ENCODE measurements around the gene HEXD. TPM values are rescaled to one million over a fixed set of nuclear protein-coding genes. Genes with fewer than 3 reads are reported as not detected.
"Not testable (repeated sequence)": the region's sequence is repeated elsewhere in the genome, so short reads cannot be mapped to it uniquely, and the experiment has no call there.

The HEXD gene
- polyA plus RNA-seq, result 10 to 100 TPM; 12.7 to 18.8 (median 15.2) TPM

DNA sequence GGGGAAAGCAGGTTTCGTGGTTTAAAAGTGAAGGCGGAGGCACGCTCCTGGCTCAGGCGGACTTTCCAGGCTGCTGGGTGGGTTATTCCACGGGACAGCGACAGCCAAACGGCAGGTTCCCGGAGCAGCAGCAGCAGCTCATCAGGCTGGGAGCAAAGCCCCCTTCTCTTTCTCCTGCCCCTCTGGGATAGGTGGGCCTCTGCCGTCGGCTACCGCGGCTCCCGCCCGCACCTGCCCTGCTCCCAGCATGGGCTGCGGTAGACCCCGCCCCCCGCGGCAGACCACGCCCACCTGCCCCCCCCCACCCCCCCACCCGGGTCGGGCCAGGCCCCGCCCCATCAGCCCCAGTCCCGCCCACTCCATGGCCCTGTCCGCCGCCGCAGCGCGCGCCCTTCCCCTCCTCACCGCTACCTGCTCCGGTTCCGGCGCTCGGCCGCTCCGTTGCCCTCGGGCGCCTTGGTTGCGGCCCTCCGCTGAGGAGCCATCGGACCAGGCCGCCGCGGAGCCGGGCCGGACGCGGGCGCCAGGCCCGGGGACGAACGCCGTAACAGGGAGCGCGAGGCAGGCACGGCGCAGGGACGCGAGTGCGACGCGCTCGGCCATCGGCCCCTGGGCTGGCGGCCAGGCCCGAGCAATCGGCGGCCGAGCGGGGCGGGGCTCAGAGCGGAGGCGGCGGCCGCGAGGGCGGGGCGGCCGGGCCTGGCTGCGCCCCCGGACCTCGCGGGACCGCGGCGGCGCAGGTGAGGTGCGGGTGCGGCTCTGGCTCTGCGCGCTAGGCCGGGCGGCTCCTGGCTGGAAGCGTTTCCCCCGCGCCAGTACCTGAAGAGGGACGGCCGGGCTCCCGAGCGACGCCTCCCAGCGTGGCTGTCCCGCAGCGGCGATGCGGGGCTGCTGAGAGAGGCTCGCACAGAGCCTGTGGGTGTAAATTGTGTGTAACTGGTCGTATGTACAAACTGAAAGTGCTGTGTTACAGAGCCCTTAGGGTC, at the start of gene HEXD, which contains the start of gene OGFOD3:
Gene HEXD (plus strand): TSS at position 347 of the 986 bp plus-strand sequence. CDS start 1,453 bp downstream, outside the sequence.
Gene OGFOD3 (minus strand): TSS at position 586 of the 986 bp plus-strand sequence. CDS start 101 bp downstream, at position 485.
- peak; percentile 88 to 92 (median 92) for DNase-seq
- H3K4me3 Mint-ChIP-seq, result peak within 1 kb of the TSS; percentile 84 to 88 (median 86)
- H3K27ac Mint-ChIP-seq, result peak within 1 kb of the TSS; percentile 89 to 95 (median 92)
- H3K9me3 Mint-ChIP-seq, result no peaks in the 10 kb centered on the region
- peaks cover 26 to 34% of the 10 kb centered on the region in 2 donors for H3K4me1 Mint-ChIP-seq
- H3K27me3 Mint-ChIP-seq (ENCODE audit: low read depth in 3 of 3), result peaks cover 0 to 6% (median 2%) of the 10 kb centered on the region in 3 donors
- peaks cover 13 to 30% (median 24%) of the 10 kb centered on the region in 3 donors for H3K36me3 Mint-ChIP-seq

DNA sequence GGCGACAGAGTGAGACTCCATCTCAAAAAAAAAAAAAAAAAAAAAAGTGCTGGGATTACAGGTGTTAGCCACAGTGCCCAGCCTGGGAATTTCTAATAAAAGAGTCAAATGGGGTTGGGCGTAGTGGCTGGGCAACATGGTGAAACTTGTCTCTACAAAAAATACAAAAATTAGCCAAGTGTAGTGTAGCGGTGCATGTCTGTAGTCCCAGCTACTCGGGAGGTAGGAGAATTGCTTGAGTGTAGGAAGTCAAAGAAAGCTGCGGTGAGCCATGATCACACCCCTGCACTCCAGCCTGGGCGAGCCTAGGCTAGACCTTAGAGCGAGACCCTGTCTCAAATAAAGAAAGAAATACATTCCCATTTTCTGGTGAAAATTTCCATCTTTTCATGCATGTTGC, 48.9 kb upstream of the HEXD start:
- Mint-ChIP-seq H3K4me3 (no peak overlapping the region), H3K27me3 (ENCODE audit: low read depth in 3 of 3) (peaks cover 10 to 15% (median 15%) of the 10 kb centered on the region in 3 donors)

GRCh38 chr17:82370471-82371332, 47.4 kb upstream of the HEXD start:
- H3K4me1 Mint-ChIP-seq, result peaks cover 0 to 4% of the 10 kb centered on the region in 2 donors
- H3K36me3 Mint-ChIP-seq, result no peaks in the 10 kb centered on the region
- peak overlapping the region in 4 of 5 donors; percentile 29 to 49 (median 43) for H3K4me3 Mint-ChIP-seq
- H3K27me3 Mint-ChIP-seq (ENCODE audit: low read depth in 3 of 3), result peaks cover 10 to 17% (median 15%) of the 10 kb centered on the region in 3 donors
- no peak for DNase-seq
- no peaks in the 10 kb centered on the region for H3K9me3 Mint-ChIP-seq
- H3K27ac Mint-ChIP-seq, result no peak overlapping the region

More for the DNA sequence above, 48.9 kb upstream of the HEXD start:
- no peaks in the 10 kb centered on the region for H3K9me3 Mint-ChIP-seq
- no peaks in the 10 kb centered on the region for H3K36me3 Mint-ChIP-seq
- no peak for DNase-seq
- peaks cover 0 to 4% of the 10 kb centered on the region in 2 donors for H3K4me1 Mint-ChIP-seq
- H3K27ac Mint-ChIP-seq, result no peak overlapping the region

GRCh38 chr17:82371333-82372248, 46.6 kb upstream of the HEXD start, which contains the start of gene UTS2R:
UTS2R (plus strand) TSS chr17:82371765; CDS start chr17:82374325, 2,560 bp downstream.
- H3K27ac Mint-ChIP-seq, result no peak within 1 kb of the TSS
- H3K36me3 Mint-ChIP-seq, result no peaks in the 10 kb centered on the region
- peaks cover 0 to 4% of the 10 kb centered on the region in 2 donors for H3K4me1 Mint-ChIP-seq
- no peaks in the 10 kb centered on the region for H3K9me3 Mint-ChIP-seq
- H3K27me3 Mint-ChIP-seq (ENCODE audit: low read depth in 3 of 3), result peaks cover 10 to 20% (median 15%) of the 10 kb centered on the region in 3 donors
- H3K4me3 Mint-ChIP-seq, result peak within 1 kb of the TSS in 4 of 5 donors; percentile 29 to 49 (median 43)
- no peak for DNase-seq

- DNase-seq, result no peak
- no peaks in the 10 kb centered on the region for H3K9me3 Mint-ChIP-seq
- H3K27me3 Mint-ChIP-seq (ENCODE audit: low read depth in 3 of 3), result peaks cover 10 to 20% (median 15%) of the 10 kb centered on the region in 3 donors
- H3K27ac Mint-ChIP-seq, result no peak overlapping the region
- H3K4me1 Mint-ChIP-seq, result peaks cover 0 to 4% of the 10 kb centered on the region in 2 donors
- H3K4me3 Mint-ChIP-seq, result peak overlapping the region in 1 of 5 donors; percentile 24
- H3K36me3 Mint-ChIP-seq, result no peaks in the 10 kb centered on the region
Observed at GRCh38 chr17:82372249-82373071, 45.7 kb upstream of the HEXD start.

- H3K36me3 Mint-ChIP-seq, H3K9me3 Mint-ChIP-seq, H3K4me1 Mint-ChIP-seq, DNase-seq, H3K27ac Mint-ChIP-seq: not testable (repeated sequence)
- peak overlapping the region in 1 of 5 donors; percentile 24 for H3K4me3 Mint-ChIP-seq
- peaks cover 10 to 20% (median 13%) of the 10 kb centered on the region in 3 donors for H3K27me3 Mint-ChIP-seq (ENCODE audit: low read depth in 3 of 3)
Observed at GRCh38 chr17:82373072-82373452, 45.1 kb upstream of the HEXD start.

DNA sequence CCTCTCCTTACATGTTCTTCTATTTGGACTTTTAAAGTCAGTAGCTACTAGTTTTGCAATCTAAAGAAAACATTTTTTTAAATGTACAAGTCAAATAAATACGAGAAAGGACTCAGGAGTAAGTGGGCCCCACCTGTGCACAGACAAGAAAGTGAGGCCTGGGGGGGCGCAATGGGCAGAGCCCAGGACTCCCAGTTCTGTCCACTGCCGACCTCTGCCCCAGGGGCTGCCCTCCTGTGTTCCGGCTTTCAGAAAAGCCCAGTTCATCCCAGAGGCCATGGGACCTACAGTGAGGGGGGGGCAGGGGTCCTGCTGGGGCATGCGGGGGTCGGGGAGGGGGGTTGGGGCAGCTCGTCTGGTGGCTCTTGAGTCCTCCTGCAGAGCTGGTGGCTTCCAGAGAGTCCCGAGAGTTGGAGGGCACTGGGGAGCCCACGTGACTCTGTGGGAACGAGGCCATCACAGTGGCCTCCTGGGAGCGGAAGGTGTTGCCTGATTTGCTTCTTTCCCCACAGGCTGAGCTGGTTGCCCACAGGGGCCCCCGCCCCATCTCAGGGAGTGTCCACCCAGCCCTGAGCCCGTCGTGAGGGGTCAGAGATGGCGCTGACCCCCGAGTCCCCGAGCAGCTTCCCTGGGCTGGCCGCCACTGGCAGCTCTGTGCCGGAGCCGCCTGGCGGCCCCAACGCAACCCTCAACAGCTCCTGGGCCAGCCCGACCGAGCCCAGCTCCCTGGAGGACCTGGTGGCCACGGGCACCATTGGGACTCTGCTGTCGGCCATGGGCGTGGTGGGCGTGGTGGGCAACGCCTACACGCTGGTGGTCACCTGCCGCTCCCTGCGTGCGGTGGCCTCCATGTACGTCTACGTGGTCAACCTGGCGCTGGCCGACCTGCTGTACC, 44.2 kb upstream of the HEXD start:
- H3K4me1 Mint-ChIP-seq, result peaks cover 0 to 4% of the 10 kb centered on the region in 2 donors
- H3K36me3 Mint-ChIP-seq, result no peaks in the 10 kb centered on the region
- H3K27me3 Mint-ChIP-seq (ENCODE audit: low read depth in 3 of 3), result peaks cover 10 to 22% (median 15%) of the 10 kb centered on the region in 3 donors
- no peak overlapping the region for H3K4me3 Mint-ChIP-seq
- H3K9me3 Mint-ChIP-seq, result no peaks in the 10 kb centered on the region
- no peak overlapping the region for H3K27ac Mint-ChIP-seq
- no peak for DNase-seq

DNA sequence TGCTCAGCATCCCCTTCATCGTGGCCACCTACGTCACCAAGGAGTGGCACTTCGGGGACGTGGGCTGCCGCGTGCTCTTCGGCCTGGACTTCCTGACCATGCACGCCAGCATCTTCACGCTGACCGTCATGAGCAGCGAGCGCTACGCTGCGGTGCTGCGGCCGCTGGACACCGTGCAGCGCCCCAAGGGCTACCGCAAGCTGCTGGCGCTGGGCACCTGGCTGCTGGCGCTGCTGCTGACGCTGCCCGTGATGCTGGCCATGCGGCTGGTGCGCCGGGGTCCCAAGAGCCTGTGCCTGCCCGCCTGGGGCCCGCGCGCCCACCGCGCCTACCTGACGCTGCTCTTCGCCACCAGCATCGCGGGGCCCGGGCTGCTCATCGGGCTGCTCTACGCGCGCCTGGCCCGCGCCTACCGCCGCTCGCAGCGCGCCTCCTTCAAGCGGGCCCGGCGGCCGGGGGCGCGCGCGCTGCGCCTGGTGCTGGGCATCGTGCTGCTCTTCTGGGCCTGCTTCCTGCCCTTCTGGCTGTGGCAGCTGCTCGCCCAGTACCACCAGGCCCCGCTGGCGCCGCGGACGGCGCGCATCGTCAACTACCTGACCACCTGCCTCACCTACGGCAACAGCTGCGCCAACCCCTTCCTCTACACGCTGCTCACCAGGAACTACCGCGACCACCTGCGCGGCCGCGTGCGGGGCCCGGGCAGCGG, 43.4 kb upstream of the HEXD start:
- H3K9me3 Mint-ChIP-seq, result no peaks in the 10 kb centered on the region
- no peak for DNase-seq
- H3K27ac Mint-ChIP-seq, result no peak overlapping the region
- H3K4me1 Mint-ChIP-seq, result peaks cover 0 to 4% of the 10 kb centered on the region in 2 donors
- H3K4me3 Mint-ChIP-seq, result no peak overlapping the region
- no peaks in the 10 kb centered on the region for H3K36me3 Mint-ChIP-seq
- peaks cover 8 to 23% (median 13%) of the 10 kb centered on the region in 3 donors for H3K27me3 Mint-ChIP-seq (ENCODE audit: low read depth in 3 of 3)

DNA sequence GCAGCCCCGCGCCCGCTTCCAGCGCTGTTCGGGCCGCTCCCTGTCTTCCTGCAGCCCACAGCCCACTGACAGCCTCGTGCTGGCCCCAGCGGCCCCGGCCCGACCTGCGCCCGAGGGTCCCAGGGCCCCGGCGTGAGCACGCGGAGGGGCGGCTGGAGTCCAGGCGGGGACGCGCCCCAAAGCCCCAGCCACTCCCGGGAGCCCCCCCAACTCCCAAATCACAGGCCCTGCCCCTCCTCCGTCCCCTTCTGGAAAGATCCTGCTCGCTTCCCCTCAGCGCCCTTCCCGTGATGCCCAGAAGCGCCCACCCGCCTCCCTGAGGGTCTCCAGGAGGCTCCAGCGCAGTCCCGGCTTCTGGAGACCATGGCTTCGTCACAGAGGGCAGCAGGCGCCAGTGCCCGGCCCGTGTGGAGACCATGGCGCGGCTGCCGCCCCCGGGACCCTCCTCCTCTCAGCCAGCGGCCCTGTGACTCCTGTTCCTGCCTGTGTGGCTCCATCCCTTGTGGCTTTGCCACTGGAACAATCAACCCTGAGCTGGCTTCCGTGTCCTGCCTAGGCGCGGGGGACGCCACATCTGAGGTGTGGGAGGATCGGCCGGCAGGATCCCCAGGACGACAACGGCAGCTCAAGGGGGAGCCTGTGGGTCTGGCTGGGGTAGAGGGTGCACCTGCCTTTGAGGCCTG, 42.6 kb upstream of the HEXD start:
- DNase-seq, result no peak
- H3K27me3 Mint-ChIP-seq (ENCODE audit: low read depth in 3 of 3), result peaks cover 12 to 23% (median 12%) of the 10 kb centered on the region in 3 donors
- H3K9me3 Mint-ChIP-seq, result no peaks in the 10 kb centered on the region

GRCh38 chr17:82376042-82376730, 42.0 kb upstream of the HEXD start:
- no peaks in the 10 kb centered on the region for H3K36me3 Mint-ChIP-seq
- H3K4me1 Mint-ChIP-seq, result peaks cover 0 to 5% of the 10 kb centered on the region in 2 donors
- no peak overlapping the region for H3K4me3 Mint-ChIP-seq
- peaks cover 12 to 18% (median 18%) of the 10 kb centered on the region in 3 donors for H3K27me3 Mint-ChIP-seq (ENCODE audit: low read depth in 3 of 3)
- no peak for DNase-seq
- no peak overlapping the region for H3K27ac Mint-ChIP-seq
- H3K9me3 Mint-ChIP-seq, result no peaks in the 10 kb centered on the region

More for the DNA sequence above, 42.6 kb upstream of the HEXD start:
- peaks cover 0 to 6% of the 10 kb centered on the region in 2 donors for H3K4me1 Mint-ChIP-seq
- no peak overlapping the region for H3K4me3 Mint-ChIP-seq
- H3K27ac Mint-ChIP-seq, result no peak overlapping the region
- H3K36me3 Mint-ChIP-seq, result no peaks in the 10 kb centered on the region
